Thyroid gland (tissue), 4 donors: ENCODE data around the gene OR5B21. TPM values are rescaled to one million over a fixed set of nuclear protein-coding genes. Genes with fewer than 3 reads are reported as not detected.

Experiments
- DNase-seq, 2 donors: peaks; one replicate each; pipeline ENCODE4 v3.0.0-alpha.2; 2019
- H3K27ac ChIP-seq, 3 donors: fragments of 200-600 bp; sonication (generic); 1 replicate in 2 of 3; 2 replicates in 1 of 3; pipeline ENCODE4 v1.5.1; 2016 to 2019; ENCODE audit warnings: mild to moderate bottlenecking in 1 of 3, moderate library complexity in 1 of 3
- H3K27me3 ChIP-seq: fragments of 200-600 bp; sonication (generic); one replicate; pipeline ENCODE4 v1.5.1; 2019
- H3K36me3 ChIP-seq, 2 donors: fragments of 200-600 bp; sonication (generic); one replicate each; pipeline ENCODE4 v1.5.1; 2016 to 2019
- H3K4me1 ChIP-seq, 2 donors: fragments of 200-600 bp; sonication (generic); one replicate each; pipeline ENCODE4 v1.5.1; 2017 to 2019
- H3K4me3 ChIP-seq, 3 donors: fragments of 200-600 bp; sonication (generic); replicated peaks in 1 of 3; 1 replicate in 2 of 3; 2 replicates in 1 of 3; pipeline ENCODE4 v1.5.1; 2016; ENCODE audit warnings: mild to moderate bottlenecking in 1 of 3
- H3K9me3 ChIP-seq: fragments of 200-600 bp; sonication (generic); one replicate; pipeline ENCODE4 v1.5.1; 2017
- CTCF ChIP-seq, 6 experiments: fragments of 200-600 bp in 3 of 6; fragments of 450-650 bp in 3 of 6; sonication (generic) in 3 of 6; IDR thresholded peaks; one replicate each; pipeline ENCODE4 v1.5.1; 2016 to 2019; ENCODE audit warnings: antibody characterized with exemption in 6 of 6, mild to moderate bottlenecking in 2 of 6, inconsistent platforms in 1 of 6, moderate library complexity in 1 of 6
- POLR2A ChIP-seq, 2 donors: fragments of 450-650 bp; IDR thresholded peaks; one replicate each; pipeline ENCODE4 v1.6.1; 2017; ENCODE audit warnings: antibody characterized with exemption in 2 of 2, mild to moderate bottlenecking in 2 of 2, moderate library complexity in 1 of 2
- WGBS, 2 donors: methylation state at CpG; one replicate each; pipeline ENCODE4 v1.1.5; 2017; 5-methylcytosine and 5-hydroxymethylcytosine counted together
- intact Hi-C: fragments of 100-400 bp; cut with DNase I; formaldehyde crosslinking; loops from one replicate; pipeline ENCODE4 v1.15.1; 2023
- total RNA-seq, 4 donors: library from RNA; depleted of rRNA; stranded (reverse); fragments of >200 nt; gene quantifications; one replicate each; pipeline ENCODE4 v1.2.3, GENCODE V29; 2016

OR5B21 gene
- total RNA-seq, 4 donors from 2014 or later, result not detected

- WGBS, 2 donors, result 45 to 87% methylated on average over 2 of the region's 2 CpGs
- no peaks in the 10 kb centered on the region for H3K4me1 ChIP-seq
- no peaks in the 10 kb centered on the region for H3K27me3 ChIP-seq
- TF ChIP-seq POLR2A (IDR thresholded peaks at IDR 0.05) (no peak), CTCF (IDR thresholded peaks at IDR 0.05) (no peak)
- H3K4me3 ChIP-seq, result no peak overlapping the region
- intact Hi-C loops, result no loop called here
- H3K9me3 ChIP-seq, result no peaks in the 10 kb centered on the region
- no peak overlapping the region for H3K27ac ChIP-seq
- H3K36me3 ChIP-seq, result no peaks in the 10 kb centered on the region
- no peak for DNase-seq
These were observed 17.1 kb downstream of the OR5B21 start for GRCh38 chr11:58490827-58491226.

DNA sequence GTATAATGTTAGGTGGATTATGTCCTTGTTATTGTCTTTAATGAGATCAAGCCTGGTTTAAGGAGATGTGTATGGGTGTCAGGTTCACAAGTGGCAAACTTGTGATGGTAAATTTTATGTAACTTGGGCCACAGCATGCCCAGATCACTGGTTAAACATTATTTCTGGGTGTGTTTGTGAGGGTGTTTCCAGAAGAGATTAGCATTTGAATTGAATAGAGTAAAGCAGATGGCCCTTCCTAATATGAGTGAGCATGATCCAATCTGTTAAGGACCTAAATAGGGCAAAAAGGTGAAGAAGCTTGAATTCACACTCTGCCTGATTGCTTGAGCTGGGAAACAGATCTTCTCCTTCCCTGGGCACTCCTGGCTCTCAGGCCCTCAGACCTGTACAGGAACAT is 20.7 kb downstream of the OR5B21 start:
- Histone ChIP-seq H3K9me3 (no peaks in the 10 kb centered on the region), H3K4me3 (no peak overlapping the region), H3K27ac (no peak overlapping the region), H3K27me3 (no peaks in the 10 kb centered on the region), H3K36me3 (no peaks in the 10 kb centered on the region), H3K4me1 (no peaks in the 10 kb centered on the region)
- TF ChIP-seq POLR2A (IDR thresholded peaks at IDR 0.05) (no peak), CTCF (IDR thresholded peaks at IDR 0.05) (no peak)
- DNase-seq, result no peak
- intact Hi-C loops, result no loop called here

- TF ChIP-seq CTCF (IDR thresholded peaks at IDR 0.05) (no peak), POLR2A (IDR thresholded peaks at IDR 0.05) (no peak)
- Histone ChIP-seq H3K9me3 (no peaks in the 10 kb centered on the region), H3K36me3 (no peaks in the 10 kb centered on the region), H3K27ac (no peak overlapping the region), H3K27me3 (no peaks in the 10 kb centered on the region), H3K4me3 (no peak overlapping the region), H3K4me1 (no peaks in the 10 kb centered on the region)
- WGBS, 2 donors, result 71 to 88% methylated on average over 1 of the region's 1 CpG
- no peak for DNase-seq
- intact Hi-C loops, result no loop called here
These were observed 21.9 kb downstream of the OR5B21 start for GRCh38 chr11:58485961-58486360.

- Histone ChIP-seq H3K9me3 (no peaks in the 10 kb centered on the region), H3K4me1 (no peaks in the 10 kb centered on the region), H3K27me3 (no peaks in the 10 kb centered on the region), H3K4me3 (no peak overlapping the region), H3K36me3 (no peaks in the 10 kb centered on the region), H3K27ac (no peak overlapping the region)
- TF ChIP-seq CTCF (IDR thresholded peaks at IDR 0.05), result no peak
- no peak for TF ChIP-seq POLR2A (IDR thresholded peaks at IDR 0.05)
- intact Hi-C loops, result no loop called here
- DNase-seq, result no peak
These were observed 36.0 kb downstream of the OR5B21 start for GRCh38 chr11:58471892-58472291.

DNA sequence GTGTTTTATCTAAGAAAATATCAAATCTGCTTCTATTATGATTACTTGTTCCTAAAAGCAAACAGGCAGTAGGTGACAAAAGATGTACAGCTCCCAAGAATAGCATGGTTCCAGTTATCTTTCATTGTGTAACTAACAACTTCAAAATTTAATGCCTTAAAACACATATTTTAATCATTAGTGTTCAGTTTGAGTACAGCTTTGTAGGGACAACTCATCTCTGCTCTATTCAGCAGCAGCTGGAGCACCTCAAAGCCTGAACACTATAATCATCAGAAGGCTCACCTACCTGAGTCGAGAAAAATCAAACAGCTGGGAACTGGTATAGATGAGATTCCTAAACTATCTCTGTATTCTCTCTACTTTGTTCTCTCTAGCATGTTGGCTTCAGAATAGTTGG is 41.6 kb downstream of the OR5B21 start:
- no peak overlapping the region for H3K4me3 ChIP-seq
- H3K9me3 ChIP-seq, result no peaks in the 10 kb centered on the region
- TF ChIP-seq CTCF (IDR thresholded peaks at IDR 0.05), result no peak
- no peak for TF ChIP-seq POLR2A (IDR thresholded peaks at IDR 0.05)
- WGBS, 2 donors, result 81 to 85% methylated on average over 1 of the region's 1 CpG
- DNase-seq, result no peak
- H3K27me3 ChIP-seq, result no peaks in the 10 kb centered on the region
- intact Hi-C loops, result no loop called here
- H3K36me3 ChIP-seq, result no peaks in the 10 kb centered on the region
- no peak overlapping the region for H3K27ac ChIP-seq
- H3K4me1 ChIP-seq, result no peaks in the 10 kb centered on the region
